Mammary epithelial cell (primary cell): ENCODE data around the gene OR10G2.

ENCODE experiments used
- EZH2 ChIP-seq: IDR thresholded peaks from 2 replicates; pipeline ENCODE4 v1.6.1; 2012; ENCODE audit warnings: low read length, inconsistent platforms, borderline replicate concordance
- TF ChIP-seq, protein P1 (sequence below), 2 donors: IDR thresholded peaks in 1 of 2; conservative IDR thresholded peaks in 1 of 2; 2 replicates each; pipeline ENCODE4 v1.5.1; 2011 to 2012; ENCODE audit warnings: inconsistent platforms in 2 of 2, low read length in 2 of 2, mild to moderate bottlenecking in 2 of 2, control low read depth in 1 of 2, low read depth in 1 of 2; ENCODE audit not compliant: insufficient read depth in 1 of 2; ENCODE audit errors: extremely low read depth in 1 of 2

DNA sequence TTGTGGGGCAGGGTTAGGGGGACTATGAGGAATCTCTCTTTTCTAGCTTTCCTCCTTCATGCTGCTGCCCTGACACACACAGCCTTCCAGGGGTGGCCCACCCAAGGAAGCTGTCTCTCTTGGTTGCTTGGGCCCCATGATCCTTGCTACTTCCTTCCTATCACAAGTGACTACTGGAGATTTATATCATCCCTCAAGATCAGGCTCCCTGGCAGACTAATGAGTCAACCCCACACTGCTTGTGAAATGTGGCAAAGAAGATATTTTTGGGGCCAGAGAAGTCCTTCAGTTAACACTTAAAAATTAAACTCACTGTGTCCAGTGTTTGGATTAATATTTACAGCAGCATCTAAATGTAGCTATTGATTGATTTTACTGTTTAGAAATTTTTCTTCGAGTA, 37.4 kb upstream of the OR10G2 start:
- TF ChIP-seq, protein P1, sequence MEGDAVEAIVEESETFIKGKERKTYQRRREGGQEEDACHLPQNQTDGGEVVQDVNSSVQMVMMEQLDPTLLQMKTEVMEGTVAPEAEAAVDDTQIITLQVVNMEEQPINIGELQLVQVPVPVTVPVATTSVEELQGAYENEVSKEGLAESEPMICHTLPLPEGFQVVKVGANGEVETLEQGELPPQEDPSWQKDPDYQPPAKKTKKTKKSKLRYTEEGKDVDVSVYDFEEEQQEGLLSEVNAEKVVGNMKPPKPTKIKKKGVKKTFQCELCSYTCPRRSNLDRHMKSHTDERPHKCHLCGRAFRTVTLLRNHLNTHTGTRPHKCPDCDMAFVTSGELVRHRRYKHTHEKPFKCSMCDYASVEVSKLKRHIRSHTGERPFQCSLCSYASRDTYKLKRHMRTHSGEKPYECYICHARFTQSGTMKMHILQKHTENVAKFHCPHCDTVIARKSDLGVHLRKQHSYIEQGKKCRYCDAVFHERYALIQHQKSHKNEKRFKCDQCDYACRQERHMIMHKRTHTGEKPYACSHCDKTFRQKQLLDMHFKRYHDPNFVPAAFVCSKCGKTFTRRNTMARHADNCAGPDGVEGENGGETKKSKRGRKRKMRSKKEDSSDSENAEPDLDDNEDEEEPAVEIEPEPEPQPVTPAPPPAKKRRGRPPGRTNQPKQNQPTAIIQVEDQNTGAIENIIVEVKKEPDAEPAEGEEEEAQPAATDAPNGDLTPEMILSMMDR (conservative IDR thresholded peaks at IDR 0.05 in 1 of 2, IDR thresholded peaks at IDR 0.05 in 1 of 2; ENCODE audit: extremely low read depth in 1 of 2, insufficient read depth in 1 of 2, low read depth in 1 of 2, low read length in 2 of 2) = no peak
- no peak for TF ChIP-seq EZH2
